Uterus (tissue), 2 donors: Measurements from ENCODE around the gene WRAP73.

Experiments used
- CTCF ChIP-seq, 4 experiments: fragments of 200-600 bp in 2 of 4; fragments of 450-650 bp in 2 of 4; sonication (generic) in 2 of 4; IDR thresholded peaks; one replicate each; pipeline ENCODE4 v1.5.1; 2016 to 2019; ENCODE audit warnings: antibody characterized with exemption in 4 of 4, mild to moderate bottlenecking in 2 of 4, moderate library complexity in 1 of 4
- POLR2A ChIP-seq, 2 donors: fragments of 450-650 bp; IDR thresholded peaks; one replicate each; pipeline ENCODE4 v1.6.1; 2016; ENCODE audit warnings: antibody characterized with exemption in 2 of 2, mild to moderate bottlenecking in 1 of 2, moderate library complexity in 1 of 2

- TF ChIP-seq CTCF (IDR thresholded peaks at IDR 0.05) (no peak), POLR2A (IDR thresholded peaks at IDR 0.05) (no peak)
Observed at GRCh38 chr1:3668585-3669300, 18.8 kb upstream of the WRAP73 start.
